ENCODE data around the gene AP1B1. TPM values are rescaled to one million over a fixed set of nuclear protein-coding genes. Genes with fewer than 3 reads are reported as not detected.

The AP1B1 gene
- total and polyA plus RNA-seq, 2 of the 13 experiments (the other 11 are each of a cell fraction or from before 2014, with no cell fraction given), result 26.6 to 29.7 TPM

GRCh38 chr22:29300807-29301601 lies 87.4 kb downstream of the AP1B1 start (continued):
- peak; percentile 70; the same call in 1 of the 2 replicates for TF ChIP-seq POLR2AphosphoS2 (IDR thresholded peaks at IDR 0.05; ENCODE audit: low read depth, low read length)
- TF ChIP-seq POLR2AphosphoS5 (IDR thresholded peaks at IDR 0.05; ENCODE audit: low read depth, low read length), result peak; percentile 54
- 0 out of 2 replicates have a peak, but pooled peaks have one; percentile 60 for TF ChIP-seq ZNF318 (CRISPR knock-in tag; IDR thresholded peaks at IDR 0.05)
- TF ChIP-seq PHF21A (CRISPR knock-in tag; IDR thresholded peaks at IDR 0.05), result no peak
- TF ChIP-seq FLYWCH1 (CRISPR knock-in tag; IDR thresholded peaks at IDR 0.05), result no peak
- TF ChIP-seq HOXA5 (CRISPR knock-in tag; IDR thresholded peaks at IDR 0.05), result no peak

Measured in HepG2 (cell line).